Rectal smooth muscle tissue (tissue), 1 donor: ENCODE data around the gene GLT6D1.

Source experiments
- H3K27ac ChIP-seq: one replicate; pipeline ENCODE4 v1.7.0; 2013; ENCODE audit warnings: low read depth, low read length, inconsistent platforms
- H3K27me3 ChIP-seq: one replicate; pipeline ENCODE4 v1.7.0; 2013; ENCODE audit warnings: low read length; ENCODE audit not compliant: control insufficient read depth, insufficient read depth
- H3K36me3 ChIP-seq: one replicate; pipeline ENCODE4 v1.7.0; 2013; ENCODE audit warnings: low read length; ENCODE audit not compliant: control insufficient read depth, insufficient read depth
- H3K4me1 ChIP-seq: one replicate; pipeline ENCODE4 v1.7.0; 2013; ENCODE audit warnings: low read length; ENCODE audit not compliant: control insufficient read depth, insufficient read depth
- H3K4me3 ChIP-seq: one replicate; pipeline ENCODE4 v1.7.0; 2013; ENCODE audit warnings: low read length
- H3K9ac ChIP-seq: one replicate; pipeline ENCODE4 v1.7.0; 2013; ENCODE audit warnings: low read length

The GLT6D1 gene, protein sequence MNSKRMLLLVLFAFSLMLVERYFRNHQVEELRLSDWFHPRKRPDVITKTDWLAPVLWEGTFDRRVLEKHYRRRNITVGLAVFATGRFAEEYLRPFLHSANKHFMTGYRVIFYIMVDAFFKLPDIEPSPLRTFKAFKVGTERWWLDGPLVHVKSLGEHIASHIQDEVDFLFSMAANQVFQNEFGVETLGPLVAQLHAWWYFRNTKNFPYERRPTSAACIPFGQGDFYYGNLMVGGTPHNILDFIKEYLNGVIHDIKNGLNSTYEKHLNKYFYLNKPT

DNA sequence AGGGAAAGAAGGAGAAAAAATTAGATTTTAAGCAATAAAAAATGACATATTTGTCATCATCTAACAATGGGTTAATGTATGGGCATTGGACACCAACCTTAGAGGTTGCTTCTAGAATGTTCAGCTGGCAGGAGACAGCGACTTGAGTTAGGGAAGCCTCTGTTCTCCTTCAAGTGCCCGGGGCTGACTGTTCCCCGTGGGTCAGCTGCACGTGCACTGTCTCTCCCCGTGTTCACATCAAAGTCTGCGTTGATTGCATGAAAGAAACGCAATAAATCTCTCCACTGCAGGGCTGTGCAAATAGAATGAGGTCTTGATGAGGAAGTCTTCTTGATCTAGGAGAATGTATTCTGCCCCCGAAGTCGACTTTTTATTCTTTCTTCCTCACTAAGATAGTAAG is at the start of gene GLT6D1:
TSS of gene GLT6D1 (minus strand) at position 345 of the 400 bp plus-strand sequence. CDS start 353 bp downstream, outside the sequence.
- no peak within 1 kb of the TSS for H3K4me3 ChIP-seq
- H3K9ac ChIP-seq = no peak within 1 kb of the TSS
- no peaks in the 10 kb centered on the region for H3K36me3 ChIP-seq
- H3K27ac ChIP-seq = no peak within 1 kb of the TSS
- H3K4me1 ChIP-seq = no peaks in the 10 kb centered on the region
- no peaks in the 10 kb centered on the region for H3K27me3 ChIP-seq

DNA sequence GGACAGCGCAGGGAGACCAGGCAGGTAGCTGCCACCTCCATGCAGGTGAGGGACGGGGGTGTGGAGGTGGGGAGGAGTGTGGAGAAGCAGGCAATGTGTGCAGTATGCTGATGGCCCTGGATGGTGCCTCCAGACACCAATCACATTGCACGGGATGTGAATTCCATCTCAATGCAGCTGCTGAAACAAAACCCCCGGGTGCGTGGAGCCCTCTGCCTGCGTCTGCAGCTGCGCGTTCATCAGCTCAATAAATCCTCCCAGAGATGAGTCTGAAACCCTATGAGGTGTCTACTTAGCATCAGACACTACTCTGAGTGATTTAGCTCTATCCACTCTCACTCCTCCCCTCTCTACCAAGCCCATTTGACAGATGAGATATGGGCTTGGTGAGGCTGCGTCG is 49.7 kb upstream of the GLT6D1 start:
- no peak overlapping the region for H3K4me3 ChIP-seq
- no peak overlapping the region for H3K9ac ChIP-seq
- peaks cover 3% of the 10 kb centered on the region for H3K27me3 ChIP-seq
- H3K27ac ChIP-seq = no peak overlapping the region
- H3K4me1 ChIP-seq = no peaks in the 10 kb centered on the region
- no peaks in the 10 kb centered on the region for H3K36me3 ChIP-seq

DNA sequence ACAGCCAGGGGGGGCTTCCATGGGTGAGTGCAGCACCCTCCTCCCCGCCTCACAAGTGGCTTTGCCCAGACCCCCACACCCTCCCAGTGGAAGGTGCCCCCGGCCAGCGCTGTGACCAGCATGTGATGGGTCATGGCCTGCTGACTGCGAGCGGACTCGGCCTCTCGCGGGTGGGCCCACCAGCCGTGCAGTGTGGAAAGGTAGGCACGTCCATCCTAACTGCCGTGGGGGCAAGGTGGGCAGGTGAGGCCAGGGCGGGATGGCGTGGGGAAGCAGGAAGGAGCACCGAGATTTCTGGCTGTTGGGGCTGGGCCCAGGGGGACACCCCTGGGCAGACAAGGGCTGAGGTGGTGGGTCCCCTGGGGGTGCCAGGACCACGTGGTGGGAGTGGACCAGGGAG is 47.9 kb upstream of the GLT6D1 start:
- Histone ChIP-seq H3K4me1 (no peaks in the 10 kb centered on the region), H3K4me3 (no peak overlapping the region), H3K9ac (no peak overlapping the region), H3K27me3 (peaks cover 5% of the 10 kb centered on the region), H3K27ac (no peak overlapping the region), H3K36me3 (no peaks in the 10 kb centered on the region)

DNA sequence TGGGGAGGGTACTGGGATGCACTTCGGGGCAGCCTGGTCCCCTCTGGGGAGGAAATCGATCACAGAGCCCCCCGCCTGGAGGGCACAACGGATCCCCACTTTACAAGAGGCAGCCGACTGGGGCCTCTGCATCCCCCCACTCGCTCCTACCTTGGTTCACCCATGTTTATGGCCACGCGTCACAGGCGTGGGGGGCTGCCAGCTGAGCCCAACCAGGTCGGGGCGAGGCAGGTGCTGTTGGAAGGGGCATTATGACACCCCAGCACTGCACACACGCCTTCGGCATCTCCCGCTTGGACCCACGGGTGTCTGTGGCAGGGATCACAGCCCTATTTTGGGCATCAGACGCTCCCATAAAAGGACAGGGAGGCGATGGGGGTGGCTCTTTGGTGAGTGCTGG is 45.4 kb upstream of the GLT6D1 start:
- Histone ChIP-seq H3K36me3 (no peaks in the 10 kb centered on the region), H3K4me1 (no peaks in the 10 kb centered on the region), H3K27ac (no peak overlapping the region), H3K9ac (no peak overlapping the region), H3K27me3 (peaks cover 5% of the 10 kb centered on the region), H3K4me3 (no peak overlapping the region)

DNA sequence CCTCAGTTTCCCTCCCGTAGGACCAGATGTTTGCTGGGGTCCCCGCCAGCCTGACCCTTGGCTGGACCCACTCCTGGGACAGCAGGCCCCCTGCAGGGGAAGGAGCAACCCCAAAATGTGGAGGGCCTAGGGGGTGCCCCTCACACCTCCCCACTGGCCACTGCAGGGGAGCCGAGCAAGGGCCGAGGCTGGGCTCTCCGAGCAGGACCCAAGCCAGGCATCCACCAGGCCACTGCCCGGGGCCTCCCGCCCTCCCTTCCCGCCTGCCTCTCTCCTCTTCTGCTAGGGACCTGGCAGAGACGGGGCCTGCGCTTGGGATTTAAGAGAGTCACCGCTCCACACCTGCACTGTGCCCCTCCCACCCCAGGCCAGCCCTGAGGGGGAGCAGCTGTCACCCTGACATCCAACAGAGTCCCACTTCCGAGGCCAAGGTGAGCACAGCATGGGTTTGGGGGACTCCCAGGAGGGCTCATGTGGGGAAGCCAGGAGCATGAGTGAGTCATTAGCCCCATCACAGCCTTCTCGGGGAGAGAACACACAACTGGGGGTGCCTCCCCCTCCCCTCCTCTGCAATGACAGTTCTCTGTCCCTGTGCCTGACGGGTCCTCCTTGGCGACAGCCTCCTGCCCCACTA is 44.2 kb upstream of the GLT6D1 start:
- Histone ChIP-seq H3K9ac (no peak overlapping the region), H3K27ac (no peak overlapping the region), H3K4me3 (no peak overlapping the region), H3K4me1 (no peaks in the 10 kb centered on the region), H3K36me3 (no peaks in the 10 kb centered on the region), H3K27me3 (peaks cover 5% of the 10 kb centered on the region)

DNA sequence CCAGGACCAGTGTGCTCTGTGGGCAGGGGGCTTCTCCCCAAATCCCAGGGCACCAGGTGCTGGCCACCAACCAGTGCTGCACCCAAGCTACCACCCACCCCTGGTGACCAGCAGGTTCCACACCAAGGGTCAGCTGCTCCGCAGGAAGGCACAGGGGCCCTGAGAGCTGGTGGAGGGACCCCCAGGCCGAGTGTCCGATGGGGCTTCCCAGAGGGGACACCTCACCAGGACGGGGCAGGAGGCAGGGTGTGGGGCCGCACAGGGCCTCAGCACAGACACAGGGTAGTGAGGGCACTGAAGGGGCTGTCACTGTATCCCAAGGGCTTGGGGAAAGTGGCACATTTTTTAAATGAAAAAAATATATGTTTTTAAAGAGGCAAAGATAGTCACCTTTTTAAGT is 41.8 kb upstream of the GLT6D1 start:
- Histone ChIP-seq H3K36me3 (no peaks in the 10 kb centered on the region), H3K4me3 (no peak overlapping the region), H3K9ac (no peak overlapping the region), H3K27ac (no peak overlapping the region), H3K27me3 (peaks cover 5% of the 10 kb centered on the region), H3K4me1 (no peaks in the 10 kb centered on the region)

DNA sequence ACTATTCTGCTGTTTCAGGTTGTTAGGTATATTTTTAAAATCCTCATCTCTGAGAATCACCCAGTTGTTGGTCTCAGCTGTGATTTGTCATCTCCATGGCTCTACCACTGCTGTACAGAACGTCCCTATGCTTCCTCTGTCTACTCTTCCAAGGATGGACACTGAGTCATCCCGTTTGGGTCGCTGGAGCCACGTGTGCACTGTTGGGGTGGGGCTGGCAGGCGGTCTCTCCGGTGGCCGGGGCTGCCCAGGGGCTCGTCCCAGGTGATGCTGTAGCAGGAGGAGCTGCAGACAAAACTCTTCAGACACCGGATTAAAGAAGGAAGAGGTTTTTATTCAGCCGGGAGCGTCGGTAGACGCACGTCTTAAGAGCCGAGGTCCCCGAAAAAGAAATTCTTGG is 40.7 kb upstream of the GLT6D1 start:
- no peak overlapping the region for H3K4me3 ChIP-seq
- no peaks in the 10 kb centered on the region for H3K4me1 ChIP-seq
- no peaks in the 10 kb centered on the region for H3K36me3 ChIP-seq
- H3K27me3 ChIP-seq = peaks cover 5% of the 10 kb centered on the region
- H3K27ac ChIP-seq = no peak overlapping the region
- H3K9ac ChIP-seq = no peak overlapping the region

DNA sequence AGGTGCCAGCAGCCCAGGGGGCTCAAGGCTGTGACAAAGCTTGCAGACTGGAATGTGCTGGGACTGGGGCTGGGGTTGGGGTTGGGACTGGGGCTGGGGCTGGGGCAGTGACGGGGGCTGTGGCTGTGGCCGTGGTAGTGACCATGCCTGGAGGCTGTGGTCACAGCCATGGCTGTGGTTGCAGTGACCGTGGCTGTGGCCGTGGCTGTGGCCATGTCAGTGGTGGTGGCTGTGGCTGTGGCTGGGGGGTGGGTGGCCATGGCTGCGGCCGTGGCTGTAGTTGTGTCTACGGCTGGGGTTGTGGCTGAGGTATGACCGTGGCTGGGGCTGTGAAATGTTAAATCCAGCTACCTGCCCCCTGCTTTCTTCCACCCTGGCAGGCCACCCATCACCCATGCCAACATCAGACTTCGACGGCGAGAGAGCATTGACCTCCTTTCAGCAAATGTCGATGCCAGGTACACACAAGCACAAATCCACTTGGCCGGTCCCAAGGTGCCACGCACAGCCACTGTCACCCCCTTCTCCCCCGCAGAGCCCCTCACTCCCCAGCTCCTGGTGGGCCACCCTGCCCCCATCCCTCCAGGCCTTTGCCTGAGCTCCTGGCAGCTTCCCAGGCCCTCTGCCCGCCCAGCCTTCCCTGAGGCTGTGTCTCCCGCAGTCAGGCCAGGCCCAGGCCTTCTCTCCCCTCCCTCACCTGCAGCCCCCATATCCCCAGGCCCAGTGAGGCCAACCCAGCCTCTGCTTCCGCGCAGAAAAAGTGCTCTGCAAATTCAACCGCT is 39.1 kb upstream of the GLT6D1 start:
- H3K27me3 ChIP-seq = no peaks in the 10 kb centered on the region
- H3K4me1 ChIP-seq = no peaks in the 10 kb centered on the region

DNA sequence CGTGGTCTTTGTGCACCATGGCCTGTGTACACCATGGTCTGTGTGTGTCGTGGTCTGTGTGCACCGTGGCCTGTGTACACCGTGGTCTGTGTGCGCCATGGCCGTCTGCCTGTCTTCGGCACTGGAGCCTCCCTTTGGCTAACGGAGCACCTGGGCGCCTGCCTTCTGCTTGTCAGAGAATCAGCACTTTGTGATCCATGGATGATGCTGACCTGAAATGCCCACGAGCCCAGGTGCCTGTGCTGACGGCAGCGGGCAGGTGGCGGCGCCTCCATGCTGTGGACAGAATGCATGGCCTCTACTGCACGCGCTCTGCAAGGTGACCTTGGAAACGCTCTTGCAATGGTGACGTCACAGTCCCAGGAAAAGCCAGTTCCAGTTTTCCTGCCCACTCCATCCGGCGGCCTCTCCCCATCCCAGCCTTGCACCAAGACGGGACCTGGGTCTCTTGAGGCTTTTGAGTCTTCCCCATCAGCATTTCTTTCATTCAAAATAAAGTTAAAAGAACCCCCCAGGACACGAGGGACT is 38.4 kb upstream of the GLT6D1 start:
- no peak overlapping the region for H3K4me3 ChIP-seq
- H3K27me3 ChIP-seq = no peaks in the 10 kb centered on the region
- no peaks in the 10 kb centered on the region for H3K4me1 ChIP-seq
- no peaks in the 10 kb centered on the region for H3K36me3 ChIP-seq
- H3K27ac ChIP-seq = no peak overlapping the region
- H3K9ac ChIP-seq = no peak overlapping the region

More for the DNA sequence above, 39.1 kb upstream of the GLT6D1 start:
- Histone ChIP-seq H3K27ac (no peak overlapping the region), H3K36me3 (no peaks in the 10 kb centered on the region), H3K4me3 (no peak overlapping the region), H3K9ac (no peak overlapping the region)

DNA sequence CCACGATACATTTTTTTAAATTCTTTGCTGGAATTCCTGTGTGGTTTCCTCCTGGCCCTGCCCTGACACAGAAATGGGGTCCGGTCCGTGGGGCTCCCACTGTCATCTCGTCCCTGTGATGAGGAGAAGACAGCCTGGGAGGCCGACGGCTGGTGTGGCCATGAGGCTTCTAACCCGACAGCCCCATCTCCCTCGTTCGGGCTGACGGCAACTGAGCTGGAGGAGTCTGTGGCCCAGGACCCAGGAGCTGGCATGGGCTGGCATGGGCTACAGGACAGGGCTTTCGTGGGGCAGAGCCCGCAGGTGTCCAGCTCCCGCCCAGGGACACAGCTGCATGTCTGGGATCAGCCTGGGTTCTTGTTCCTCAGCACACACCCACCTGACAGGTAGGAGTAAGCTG is 37.6 kb upstream of the GLT6D1 start:
- Histone ChIP-seq H3K9ac (no peak overlapping the region), H3K4me3 (no peak overlapping the region), H3K36me3 (no peaks in the 10 kb centered on the region), H3K27ac (no peak overlapping the region), H3K4me1 (no peaks in the 10 kb centered on the region), H3K27me3 (no peaks in the 10 kb centered on the region)

DNA sequence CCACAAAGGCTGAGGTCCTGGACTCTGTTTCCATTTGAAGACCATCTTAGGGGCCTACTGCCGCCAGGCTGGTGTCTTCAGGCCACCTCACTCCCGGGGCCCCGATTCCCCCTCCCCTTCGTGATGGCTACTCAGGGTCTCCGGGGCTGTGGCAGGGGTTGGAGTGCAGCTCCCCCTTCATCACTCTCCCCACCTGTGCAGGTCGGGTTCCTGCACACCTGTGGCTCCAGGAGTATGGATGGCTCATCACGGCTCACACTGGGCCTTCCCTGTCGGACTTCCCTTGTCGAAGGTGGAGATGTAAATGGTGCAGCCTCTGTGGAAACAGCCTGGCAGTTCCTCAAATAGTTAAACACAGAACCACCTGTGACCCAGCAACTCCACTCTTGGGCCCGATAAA is 35.6 kb upstream of the GLT6D1 start:
- H3K27me3 ChIP-seq = no peaks in the 10 kb centered on the region
- H3K36me3 ChIP-seq = no peaks in the 10 kb centered on the region
- no peaks in the 10 kb centered on the region for H3K4me1 ChIP-seq
- no peak overlapping the region for H3K9ac ChIP-seq
- H3K4me3 ChIP-seq = no peak overlapping the region
- no peak overlapping the region for H3K27ac ChIP-seq

DNA sequence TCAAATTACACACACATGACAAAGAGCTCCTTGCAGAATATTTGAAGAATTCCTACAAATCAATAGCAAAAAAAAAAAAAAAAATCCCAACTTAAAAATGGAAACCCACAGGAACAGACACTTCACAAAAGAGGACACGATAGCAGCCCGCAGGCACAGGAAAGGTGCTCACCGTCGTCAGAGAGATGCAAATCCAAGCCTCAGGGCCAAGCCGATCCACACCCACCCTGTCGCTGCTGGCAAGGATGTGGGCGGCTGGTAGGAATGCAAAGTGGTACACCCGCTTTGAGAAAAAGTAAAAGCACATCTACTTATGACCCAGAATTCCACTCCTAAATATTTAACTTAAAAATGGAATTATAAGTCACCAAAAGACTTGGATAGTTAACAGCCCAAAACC is 34.6 kb upstream of the GLT6D1 start:
- Histone ChIP-seq H3K9ac (no peak overlapping the region), H3K4me3 (no peak overlapping the region), H3K4me1 (no peaks in the 10 kb centered on the region), H3K36me3 (no peaks in the 10 kb centered on the region), H3K27me3 (no peaks in the 10 kb centered on the region), H3K27ac (no peak overlapping the region)
